ENCODE measurements around the gene ZNF70. TPM values are rescaled to one million over a fixed set of nuclear protein-coding genes. Genes with fewer than 3 reads are reported as not detected.

ZNF70 gene
- total and polyA plus RNA-seq, 2 of the 13 experiments (the other 11 are each of a cell fraction or from before 2014, with no cell fraction given), result 0.62 to 3.6 TPM

- TF ChIP-seq TOE1 (CRISPR knock-in tag; IDR thresholded peaks at IDR 0.05), result 0 out of 2 replicates have a peak, but pooled peaks have one; percentile 60
- TF ChIP-seq ZNF572 (CRISPR knock-in tag; IDR thresholded peaks at IDR 0.05), result 0 out of 2 replicates have a peak, but pooled peaks have one; percentile 77
- TF ChIP-seq MATR3 (CRISPR knock-in tag; IDR thresholded peaks at IDR 0.05), result no peak
- TF ChIP-seq TEF (CRISPR knock-in tag; IDR thresholded peaks at IDR 0.05), result no peak
- peak; percentile 88 for TF ChIP-seq ZFP91 (CRISPR knock-in tag; IDR thresholded peaks at IDR 0.05; ENCODE audit: borderline replicate concordance)
- no peak for TF ChIP-seq ATF1 (CRISPR knock-in tag; IDR thresholded peaks at IDR 0.05)
- no peak for TF ChIP-seq ZNF20 (CRISPR knock-in tag; IDR thresholded peaks at IDR 0.05)
- no peak for TF ChIP-seq ZNF646 (CRISPR knock-in tag; IDR thresholded peaks at IDR 0.05)
- TF ChIP-seq ZNF616 (CRISPR knock-in tag; IDR thresholded peaks at IDR 0.05; ENCODE audit: low read depth), result 0 out of 2 replicates have a peak, but pooled peaks have one; percentile 63
- no peak; the same call in none of the 2 replicates for TF ChIP-seq ZNF546 (CRISPR knock-in tag; conservative IDR thresholded peaks at IDR 0.05)
- TF ChIP-seq NR0B2 (CRISPR knock-in tag; IDR thresholded peaks at IDR 0.05), result no peak; the same call in 1 of the 2 replicates
- no peak for TF ChIP-seq TEAD2 (CRISPR knock-in tag; IDR thresholded peaks at IDR 0.05)
- peak; percentile 79 for TF ChIP-seq ZXDC (CRISPR knock-in tag; IDR thresholded peaks at IDR 0.05)
- TF ChIP-seq SUZ12 (IDR thresholded peaks at IDR 0.05; ENCODE audit: low read depth, low read length), result no peak
- TF ChIP-seq PCBP2 (optimal IDR thresholded peaks at IDR 0.05; ENCODE audit: low read depth, low read length, poor library complexity, severe bottlenecking), result no peak
- no peak for TF ChIP-seq ZKSCAN8 (CRISPR knock-in tag; IDR thresholded peaks at IDR 0.05; ENCODE audit: borderline replicate concordance)
These were observed 17.0 kb upstream of the ZNF70 start, which contains the start of gene CHCHD10 (continued) for GRCh38 chr22:23767673-23768548.
